C4-2B (cell line): ENCODE data around the gene GHR.

Experiments used
- CTCF ChIP-seq: fragments of 450-650 bp; conservative IDR thresholded peaks from 2 replicates; pipeline ENCODE4 v1.5.1; 2017; ENCODE audit warnings: mild to moderate bottlenecking
- ZFX ChIP-seq: fragments of 450-650 bp; IDR thresholded peaks from 2 replicates; pipeline ENCODE4 v1.6.1; 2017

GRCh38 chr5:42461507-42461906 lies 38.3 kb downstream of the GHR start:
- no peak for TF ChIP-seq CTCF
- no peak for TF ChIP-seq ZFX
